CD4-positive, alpha-beta T cell treated with Interleukin-6 at 100 ng/mL for 8 hours (primary cell): ENCODE measurements around the gene DNAH10.
A peak's percentile ranks its signal among the peaks of the same experiment; 100 is the strongest.

Experiments
- DNase-seq: peaks from one replicate; pipeline ENCODE4 v3.0.0-alpha.2; 2020; ENCODE audit warnings: mixed read lengths, low spot score

The DNAH10 gene

GRCh38 chr12:123971770-123972456 lies 209.8 kb downstream of the DNAH10 start:
- DNase-seq: peak; percentile 20

- peak; percentile 96 for DNase-seq
Observed at GRCh38 chr12:123972457-123973401, 210.6 kb downstream of the DNAH10 start, which contains the start of the genes CCDC92 and ZNF664. Gene CCDC92, minus strand, starts transcription at chr12:123972831. Its CDS starts 28,526 bp downstream, at chr12:123944305. Gene ZNF664, plus strand, starts transcription at chr12:123973215. Its CDS starts 38,930 bp downstream, at chr12:124012145.

GRCh38 chr12:123973552-123974341 lies 211.6 kb downstream of the DNAH10 start:
- DNase-seq: no peak

GRCh38 chr12:123976227-123976826 lies 214.2 kb downstream of the DNAH10 start:
- DNase-seq: no peak

- no peak for DNase-seq
Observed at GRCh38 chr12:123979566-123979965, 217.5 kb downstream of the DNAH10 start.

GRCh38 chr12:123982269-123982668 lies 220.2 kb downstream of the DNAH10 start:
- no peak for DNase-seq

DNA sequence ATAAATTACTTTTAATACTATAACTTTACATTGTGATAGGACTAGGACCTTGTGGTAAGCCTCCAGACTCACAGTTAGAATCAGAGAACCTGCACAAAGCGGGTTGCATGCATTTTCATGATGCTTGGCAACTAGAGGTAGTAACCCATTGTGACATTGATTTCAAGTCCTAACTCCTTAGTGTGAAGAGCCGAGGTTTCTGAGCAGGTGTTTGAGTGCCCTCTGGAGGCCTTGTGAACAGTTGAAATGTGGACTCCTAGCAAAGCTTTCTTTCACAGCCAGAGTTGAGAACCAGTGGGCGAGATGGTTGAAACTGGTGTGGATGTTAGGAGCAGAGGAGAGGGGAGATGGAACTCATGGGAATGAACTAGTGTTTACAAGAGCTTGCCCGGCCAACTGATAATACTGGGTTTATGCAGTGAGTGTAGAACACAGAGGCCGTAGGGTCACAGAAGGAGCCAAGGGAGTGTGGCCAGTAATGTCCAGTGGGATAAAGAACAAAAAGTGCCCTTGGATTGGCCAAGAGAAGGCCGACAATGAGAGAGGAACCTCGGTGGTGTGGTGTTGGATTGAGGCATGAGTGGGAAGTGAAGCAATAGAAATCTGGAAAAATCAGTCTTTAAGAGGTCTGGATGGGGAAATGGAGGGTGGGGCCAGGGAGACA lies 221.9 kb downstream of the DNAH10 start:
- DNase-seq: peak; percentile 62

DNA sequence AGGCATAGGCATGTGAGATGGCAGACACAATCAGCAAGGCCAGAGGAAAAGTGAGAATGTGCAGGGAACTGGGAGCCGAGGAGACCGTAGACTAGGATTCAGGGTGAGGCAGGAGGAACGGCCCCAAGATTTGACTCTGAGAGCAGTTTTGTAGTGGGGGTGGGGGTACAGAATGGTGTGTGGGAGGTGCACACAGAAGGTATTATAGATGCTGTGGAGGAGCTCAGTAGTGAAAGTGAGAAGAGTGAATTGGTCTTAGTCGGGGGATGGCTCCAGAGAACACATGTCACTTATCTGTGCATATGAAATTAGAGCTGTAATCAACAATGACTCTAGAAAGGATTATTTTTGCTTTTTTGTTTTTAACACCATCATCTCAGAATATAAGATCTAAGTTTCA lies 222.8 kb downstream of the DNAH10 start:
- no peak for DNase-seq
